ENCODE measurements around the gene NCAM2. TPM values are rescaled to one million over a fixed set of nuclear protein-coding genes. Genes with fewer than 3 reads are reported as not detected.

The NCAM2 gene
- total and polyA plus RNA-seq, 2 experiments from 2014 or later = 0.36 to 0.83 TPM

GRCh38 chr21:21279193-21279901 lies 281.1 kb downstream of the NCAM2 start (continued):
- TF ChIP-seq, protein P1, sequence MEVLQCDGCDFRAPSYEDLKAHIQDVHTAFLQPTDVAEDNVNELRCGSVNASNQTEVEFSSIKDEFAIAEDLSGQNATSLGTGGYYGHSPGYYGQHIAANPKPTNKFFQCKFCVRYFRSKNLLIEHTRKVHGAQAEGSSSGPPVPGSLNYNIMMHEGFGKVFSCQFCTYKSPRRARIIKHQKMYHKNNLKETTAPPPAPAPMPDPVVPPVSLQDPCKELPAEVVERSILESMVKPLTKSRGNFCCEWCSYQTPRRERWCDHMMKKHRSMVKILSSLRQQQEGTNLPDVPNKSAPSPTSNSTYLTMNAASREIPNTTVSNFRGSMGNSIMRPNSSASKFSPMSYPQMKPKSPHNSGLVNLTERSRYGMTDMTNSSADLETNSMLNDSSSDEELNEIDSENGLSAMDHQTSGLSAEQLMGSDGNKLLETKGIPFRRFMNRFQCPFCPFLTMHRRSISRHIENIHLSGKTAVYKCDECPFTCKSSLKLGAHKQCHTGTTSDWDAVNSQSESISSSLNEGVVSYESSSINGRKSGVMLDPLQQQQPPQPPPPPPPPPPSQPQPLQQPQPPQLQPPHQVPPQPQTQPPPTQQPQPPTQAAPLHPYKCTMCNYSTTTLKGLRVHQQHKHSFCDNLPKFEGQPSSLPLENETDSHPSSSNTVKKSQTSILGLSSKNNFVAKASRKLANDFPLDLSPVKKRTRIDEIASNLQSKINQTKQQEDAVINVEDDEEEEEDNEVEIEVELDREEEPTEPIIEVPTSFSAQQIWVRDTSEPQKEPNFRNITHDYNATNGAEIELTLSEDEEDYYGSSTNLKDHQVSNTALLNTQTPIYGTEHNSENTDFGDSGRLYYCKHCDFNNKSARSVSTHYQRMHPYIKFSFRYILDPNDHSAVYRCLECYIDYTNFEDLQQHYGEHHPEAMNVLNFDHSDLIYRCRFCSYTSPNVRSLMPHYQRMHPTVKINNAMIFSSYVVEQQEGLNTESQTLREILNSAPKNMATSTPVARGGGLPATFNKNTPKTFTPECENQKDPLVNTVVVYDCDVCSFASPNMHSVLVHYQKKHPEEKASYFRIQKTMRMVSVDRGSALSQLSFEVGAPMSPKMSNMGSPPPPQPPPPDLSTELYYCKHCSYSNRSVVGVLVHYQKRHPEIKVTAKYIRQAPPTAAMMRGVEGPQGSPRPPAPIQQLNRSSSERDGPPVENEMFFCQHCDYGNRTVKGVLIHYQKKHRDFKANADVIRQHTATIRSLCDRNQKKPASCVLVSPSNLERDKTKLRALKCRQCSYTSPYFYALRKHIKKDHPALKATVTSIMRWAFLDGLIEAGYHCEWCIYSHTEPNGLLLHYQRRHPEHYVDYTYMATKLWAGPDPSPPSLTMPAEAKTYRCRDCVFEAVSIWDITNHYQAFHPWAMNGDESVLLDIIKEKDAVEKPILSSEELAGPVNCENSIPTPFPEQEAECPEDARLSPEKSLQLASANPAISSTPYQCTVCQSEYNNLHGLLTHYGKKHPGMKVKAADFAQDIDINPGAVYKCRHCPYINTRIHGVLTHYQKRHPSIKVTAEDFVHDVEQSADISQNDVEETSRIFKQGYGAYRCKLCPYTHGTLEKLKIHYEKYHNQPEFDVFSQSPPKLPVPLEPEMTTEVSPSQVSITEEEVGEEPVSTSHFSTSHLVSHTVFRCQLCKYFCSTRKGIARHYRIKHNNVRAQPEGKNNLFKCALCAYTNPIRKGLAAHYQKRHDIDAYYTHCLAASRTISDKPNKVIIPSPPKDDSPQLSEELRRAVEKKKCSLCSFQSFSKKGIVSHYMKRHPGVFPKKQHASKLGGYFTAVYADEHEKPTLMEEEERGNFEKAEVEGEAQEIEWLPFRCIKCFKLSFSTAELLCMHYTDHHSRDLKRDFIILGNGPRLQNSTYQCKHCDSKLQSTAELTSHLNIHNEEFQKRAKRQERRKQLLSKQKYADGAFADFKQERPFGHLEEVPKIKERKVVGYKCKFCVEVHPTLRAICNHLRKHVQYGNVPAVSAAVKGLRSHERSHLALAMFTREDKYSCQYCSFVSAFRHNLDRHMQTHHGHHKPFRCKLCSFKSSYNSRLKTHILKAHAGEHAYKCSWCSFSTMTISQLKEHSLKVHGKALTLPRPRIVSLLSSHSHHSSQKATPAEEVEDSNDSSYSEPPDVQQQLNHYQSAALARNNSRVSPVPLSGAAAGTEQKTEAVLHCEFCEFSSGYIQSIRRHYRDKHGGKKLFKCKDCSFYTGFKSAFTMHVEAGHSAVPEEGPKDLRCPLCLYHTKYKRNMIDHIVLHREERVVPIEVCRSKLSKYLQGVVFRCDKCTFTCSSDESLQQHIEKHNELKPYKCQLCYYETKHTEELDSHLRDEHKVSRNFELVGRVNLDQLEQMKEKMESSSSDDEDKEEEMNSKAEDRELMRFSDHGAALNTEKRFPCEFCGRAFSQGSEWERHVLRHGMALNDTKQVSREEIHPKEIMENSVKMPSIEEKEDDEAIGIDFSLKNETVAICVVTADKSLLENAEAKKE (CRISPR knock-in tag; IDR thresholded peaks at IDR 0.05) = no peak
- TF ChIP-seq STAT1 (IDR thresholded peaks at IDR 0.05; ENCODE audit: unreplicated experiment) (no peak), EZH2phosphoT487 (IDR thresholded peaks at IDR 0.05; ENCODE audit: unreplicated experiment) (no peak)

DNA sequence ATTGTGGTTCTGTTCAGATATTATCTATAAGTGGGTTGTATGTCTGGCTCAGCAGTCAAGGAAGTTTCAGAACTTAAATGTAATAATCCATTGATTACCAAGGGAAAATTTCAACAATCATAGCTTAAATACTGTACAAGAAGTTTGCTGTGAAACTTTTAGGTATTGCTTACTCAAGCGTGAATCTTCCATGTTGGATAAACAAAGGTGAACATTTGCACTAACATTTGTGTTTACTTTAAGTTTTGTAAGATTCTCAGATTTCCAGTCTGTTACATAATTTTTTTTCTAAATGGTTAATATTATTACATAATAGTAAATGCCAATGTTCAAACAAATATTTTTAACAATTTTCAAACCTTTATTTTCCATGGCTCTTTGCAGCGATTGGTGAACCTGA lies 285.6 kb downstream of the NCAM2 start:
- H3F3A ChIP-seq (replicated peaks; ENCODE audit: low read depth) = no peaks in the 10 kb centered on the region
- no peaks in the 10 kb centered on the region for H3K36me3 ChIP-seq (ENCODE audit: insufficient read depth)
- no peaks in the 10 kb centered on the region for H3K4me1 ChIP-seq (ENCODE audit: insufficient read depth)
- TF ChIP-seq REST (IDR thresholded peaks at IDR 0.05; ENCODE audit: unreplicated experiment) (no peak), STAT1 (IDR thresholded peaks at IDR 0.05; ENCODE audit: unreplicated experiment) (no peak), JUNB (IDR thresholded peaks at IDR 0.05; ENCODE audit: unreplicated experiment) (no peak), ETS1 (IDR thresholded peaks at IDR 0.05) (no peak), EZH2phosphoT487 (IDR thresholded peaks at IDR 0.05; ENCODE audit: unreplicated experiment) (no peak), NANOG (IDR thresholded peaks at IDR 0.05; ENCODE audit: borderline replicate concordance) (no peak)
- TF ChIP-seq, protein P2, sequence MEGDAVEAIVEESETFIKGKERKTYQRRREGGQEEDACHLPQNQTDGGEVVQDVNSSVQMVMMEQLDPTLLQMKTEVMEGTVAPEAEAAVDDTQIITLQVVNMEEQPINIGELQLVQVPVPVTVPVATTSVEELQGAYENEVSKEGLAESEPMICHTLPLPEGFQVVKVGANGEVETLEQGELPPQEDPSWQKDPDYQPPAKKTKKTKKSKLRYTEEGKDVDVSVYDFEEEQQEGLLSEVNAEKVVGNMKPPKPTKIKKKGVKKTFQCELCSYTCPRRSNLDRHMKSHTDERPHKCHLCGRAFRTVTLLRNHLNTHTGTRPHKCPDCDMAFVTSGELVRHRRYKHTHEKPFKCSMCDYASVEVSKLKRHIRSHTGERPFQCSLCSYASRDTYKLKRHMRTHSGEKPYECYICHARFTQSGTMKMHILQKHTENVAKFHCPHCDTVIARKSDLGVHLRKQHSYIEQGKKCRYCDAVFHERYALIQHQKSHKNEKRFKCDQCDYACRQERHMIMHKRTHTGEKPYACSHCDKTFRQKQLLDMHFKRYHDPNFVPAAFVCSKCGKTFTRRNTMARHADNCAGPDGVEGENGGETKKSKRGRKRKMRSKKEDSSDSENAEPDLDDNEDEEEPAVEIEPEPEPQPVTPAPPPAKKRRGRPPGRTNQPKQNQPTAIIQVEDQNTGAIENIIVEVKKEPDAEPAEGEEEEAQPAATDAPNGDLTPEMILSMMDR (conservative IDR thresholded peaks at IDR 0.05; ENCODE audit: low read depth in 2 of 2) = no peak
- H3K9me2 ChIP-seq (ENCODE audit: insufficient read depth) = no peaks in the 10 kb centered on the region
- no peak overlapping the region for H2AFZ ChIP-seq
- Mint-ChIP-seq H3K9me3 (no peaks in the 10 kb centered on the region), H3K36me3 (ENCODE audit: low read depth) (no peaks in the 10 kb centered on the region), H3K4me1 (no peaks in the 10 kb centered on the region), H3K27ac (no peak overlapping the region), H3K27me3 (ENCODE audit: insufficient read depth, low read depth, poor library complexity) (no peaks in the 10 kb centered on the region), H3K4me3 (no peak overlapping the region)
- DNase-seq (ENCODE audit: low spot score) (no peak), ATAC-seq (no peak)
- H3K4me2 ChIP-seq = no peak overlapping the region
- H3K27me3 ChIP-seq (ENCODE audit: insufficient read depth) = no peaks in the 10 kb centered on the region
- H4K20me1 ChIP-seq (replicated peaks; ENCODE audit: insufficient read depth) = no peaks in the 10 kb centered on the region
- no peaks in the 10 kb centered on the region for H3K79me2 ChIP-seq (replicated peaks; ENCODE audit: insufficient read depth)
- H3K27ac ChIP-seq (ENCODE audit: low read depth) = no peak overlapping the region
- no peak overlapping the region for H3K4me3 ChIP-seq

Data from GM23338 (cell line).